Suppressor macrophage (primary cell): ENCODE data around the gene ENG.

ENCODE experiments used
- DNase-seq, 4 experiments: peaks; one replicate each; pipeline ENCODE4 v3.0.0-alpha.2; 2020 to 2022

ENG gene

DNA sequence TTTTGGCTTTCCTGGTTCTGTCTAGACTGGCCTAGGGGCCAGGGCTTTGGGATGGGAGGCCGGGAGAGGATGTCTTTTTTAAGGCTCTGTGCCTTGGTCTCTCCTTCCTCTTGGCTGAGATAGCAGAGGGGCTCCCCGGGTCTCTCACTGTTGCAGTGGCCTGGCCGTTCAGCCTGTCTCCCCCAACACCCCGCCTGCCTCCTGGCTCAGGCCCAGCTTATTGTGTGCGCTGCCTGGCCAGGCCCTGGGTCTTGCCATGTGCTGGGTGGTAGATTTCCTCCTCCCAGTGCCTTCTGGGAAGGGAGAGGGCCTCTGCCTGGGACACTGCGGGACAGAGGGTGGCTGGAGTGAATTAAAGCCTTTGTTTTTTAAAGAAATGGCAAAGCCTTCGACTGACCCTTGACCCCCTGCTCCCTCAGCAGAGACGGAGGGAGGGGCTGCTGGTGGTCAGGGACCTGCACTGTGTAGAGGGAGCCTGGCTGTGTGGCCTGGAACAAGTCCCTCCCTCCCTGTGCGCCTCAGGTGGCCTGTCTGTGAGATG, 40.7 kb downstream of the ENG start:
- DNase-seq, result no peak

DNA sequence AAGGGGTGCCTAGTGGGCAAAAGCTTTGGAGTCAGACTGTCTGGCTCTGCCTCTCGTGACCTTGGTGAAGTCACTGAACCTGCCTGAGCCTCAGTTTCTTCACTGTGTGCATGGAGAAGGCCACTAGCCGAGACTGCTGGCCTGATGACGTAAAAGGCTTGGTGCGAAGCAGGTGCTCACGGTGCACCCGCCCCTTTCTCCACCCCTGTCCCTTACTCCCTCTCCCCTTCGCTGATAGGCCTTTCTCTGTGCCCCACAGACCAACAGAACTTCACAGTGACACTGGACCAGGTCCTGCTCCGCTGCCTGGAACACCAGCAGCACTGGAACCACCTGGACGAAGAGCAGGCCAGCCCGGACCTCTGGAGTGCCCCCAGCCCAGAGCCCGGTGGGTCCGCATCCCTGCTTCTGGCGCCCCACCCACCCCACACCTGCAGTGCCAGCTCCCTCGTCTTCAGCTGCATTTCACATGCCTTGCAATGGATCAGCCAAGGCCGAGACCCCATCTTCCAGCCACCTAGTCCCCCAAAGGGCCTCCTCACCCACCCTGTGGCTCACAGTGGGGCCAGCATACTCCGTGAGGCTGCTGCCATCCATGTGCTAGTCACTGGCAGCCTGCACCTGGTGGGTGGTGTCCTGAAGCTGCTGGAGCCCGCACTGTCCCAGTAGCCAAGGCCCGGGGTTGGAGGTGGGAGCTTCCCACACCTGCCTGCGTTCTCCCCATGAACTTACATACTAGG, 41.4 kb downstream of the ENG start:
- DNase-seq, result no peak

DNA sequence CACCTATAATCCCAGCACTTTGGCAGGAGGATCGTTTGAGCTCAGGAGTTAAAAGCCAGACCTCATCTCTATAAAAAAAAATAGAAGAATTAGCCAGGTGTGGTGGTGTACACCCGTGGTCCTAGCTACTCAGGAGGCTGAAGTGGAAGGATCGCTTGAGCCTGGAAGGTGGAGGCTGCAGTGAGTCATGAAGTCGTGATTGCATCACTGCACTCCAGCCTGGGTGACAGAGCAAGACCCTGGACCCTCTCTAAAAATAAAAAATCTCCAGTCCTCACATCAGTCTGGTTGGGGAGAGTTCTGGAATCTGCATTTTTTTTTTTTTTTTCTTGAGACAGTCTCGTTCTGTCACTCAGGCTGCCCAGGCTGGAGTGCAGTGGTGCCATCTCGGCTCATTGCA, 42.4 kb downstream of the ENG start:
- peak in 1 of 4 experiments; percentile 19 for DNase-seq

DNA sequence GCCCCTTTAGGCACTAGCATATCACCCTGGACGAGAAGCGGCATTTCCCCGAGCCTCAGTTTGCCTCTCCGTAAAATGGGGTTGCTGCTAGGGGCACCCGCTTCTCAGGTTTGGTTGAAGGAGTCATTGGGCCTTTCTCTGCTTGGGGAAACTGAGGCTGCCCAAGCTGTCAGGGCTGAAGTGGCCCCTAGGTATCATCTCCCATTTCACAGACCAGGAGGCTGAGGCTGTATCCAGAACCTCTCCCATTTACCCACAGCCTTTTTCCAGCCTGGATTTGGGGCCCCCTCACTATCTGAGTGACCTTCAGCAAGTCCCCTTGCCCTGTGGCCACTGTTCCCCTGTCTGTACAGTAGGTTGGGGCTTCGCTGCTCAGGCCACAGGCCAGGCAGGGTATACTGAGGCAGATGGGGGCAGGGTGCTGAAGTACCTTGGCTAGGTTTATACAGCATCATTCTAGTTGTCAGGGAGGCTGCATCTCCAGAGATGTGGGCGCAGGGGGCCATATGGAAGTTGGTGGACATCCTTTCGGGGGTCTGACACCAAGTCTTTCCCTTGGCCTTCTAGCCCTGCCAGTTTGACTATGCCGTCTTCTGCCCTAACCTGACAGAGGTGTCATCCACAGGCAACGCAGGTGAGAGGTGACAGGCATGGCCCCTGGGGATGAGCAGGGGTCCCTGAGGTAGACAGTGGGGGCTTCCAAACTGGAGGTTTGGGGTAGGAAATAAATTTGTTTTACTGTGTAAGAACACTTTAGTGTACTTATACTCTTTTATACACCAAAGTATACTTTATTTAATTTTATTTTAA, 43.9 kb downstream of the ENG start:
- no peak for DNase-seq

DNA sequence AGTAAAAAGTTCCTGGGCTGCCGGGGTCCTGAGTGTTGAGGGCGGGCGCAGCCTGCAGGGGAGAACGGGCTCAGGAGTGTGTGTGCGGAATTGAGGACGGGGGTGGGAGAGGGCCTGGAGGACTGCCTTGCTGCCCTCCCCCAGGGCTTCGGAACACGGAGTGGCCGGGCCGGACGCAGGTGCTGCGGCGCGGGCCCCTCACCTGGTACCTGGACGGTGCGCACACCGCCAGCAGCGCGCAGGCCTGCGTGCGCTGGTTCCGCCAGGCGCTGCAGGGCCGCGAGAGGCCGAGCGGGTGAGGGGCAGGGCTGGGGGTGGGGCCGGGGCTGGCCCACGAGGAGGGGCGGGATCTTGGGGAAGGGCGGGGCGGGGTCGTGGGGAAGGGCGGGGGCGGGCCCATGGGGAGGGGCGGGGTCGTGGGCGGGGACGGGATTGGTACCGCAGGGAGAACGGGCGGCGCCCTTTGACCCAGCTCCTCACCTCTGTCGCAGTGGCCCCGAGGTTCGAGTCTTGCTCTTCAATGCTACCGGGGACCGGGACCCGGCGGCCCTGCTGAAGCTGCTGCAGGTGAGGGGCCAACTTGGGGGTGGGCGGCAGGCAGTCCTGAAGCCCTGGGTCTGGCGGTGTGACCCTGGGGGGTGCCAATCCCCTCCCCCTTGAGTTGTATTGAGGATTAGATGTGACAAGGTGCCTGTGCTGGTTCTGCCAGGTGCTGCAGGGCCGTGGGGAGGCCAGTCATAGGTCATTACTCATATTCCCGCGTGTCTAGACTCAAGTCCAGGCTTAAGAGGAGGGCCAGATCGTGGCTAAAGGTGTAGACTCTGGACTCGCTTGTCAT, 44.7 kb downstream of the ENG start:
- no peak for DNase-seq

DNA sequence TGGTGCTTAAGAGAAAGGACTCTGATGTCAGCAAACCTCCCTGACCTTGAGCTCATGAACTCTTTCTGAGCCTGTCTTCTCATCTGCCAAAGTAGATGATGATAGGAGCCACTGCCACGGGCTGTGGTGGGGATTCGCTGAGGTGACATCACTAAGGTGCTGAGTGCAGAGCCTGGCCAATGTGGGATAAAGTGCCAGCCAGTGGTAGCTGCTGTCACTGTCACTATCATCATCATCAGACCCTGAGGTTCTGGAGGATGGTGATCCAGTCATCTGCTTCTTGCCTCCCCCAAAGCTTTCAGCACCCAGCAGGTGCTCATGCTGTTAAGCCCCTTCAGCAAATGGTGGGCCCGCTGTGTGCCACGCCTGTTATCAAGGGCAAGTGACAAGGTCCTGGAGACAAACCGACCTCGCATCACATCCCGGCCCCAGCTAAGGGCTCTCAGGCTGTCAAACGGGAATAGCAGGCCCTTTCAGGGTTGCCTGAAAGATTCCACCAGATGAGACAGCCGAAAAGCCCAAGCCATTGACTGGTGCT, 45.4 kb downstream of the ENG start:
- DNase-seq, result no peak

DNA sequence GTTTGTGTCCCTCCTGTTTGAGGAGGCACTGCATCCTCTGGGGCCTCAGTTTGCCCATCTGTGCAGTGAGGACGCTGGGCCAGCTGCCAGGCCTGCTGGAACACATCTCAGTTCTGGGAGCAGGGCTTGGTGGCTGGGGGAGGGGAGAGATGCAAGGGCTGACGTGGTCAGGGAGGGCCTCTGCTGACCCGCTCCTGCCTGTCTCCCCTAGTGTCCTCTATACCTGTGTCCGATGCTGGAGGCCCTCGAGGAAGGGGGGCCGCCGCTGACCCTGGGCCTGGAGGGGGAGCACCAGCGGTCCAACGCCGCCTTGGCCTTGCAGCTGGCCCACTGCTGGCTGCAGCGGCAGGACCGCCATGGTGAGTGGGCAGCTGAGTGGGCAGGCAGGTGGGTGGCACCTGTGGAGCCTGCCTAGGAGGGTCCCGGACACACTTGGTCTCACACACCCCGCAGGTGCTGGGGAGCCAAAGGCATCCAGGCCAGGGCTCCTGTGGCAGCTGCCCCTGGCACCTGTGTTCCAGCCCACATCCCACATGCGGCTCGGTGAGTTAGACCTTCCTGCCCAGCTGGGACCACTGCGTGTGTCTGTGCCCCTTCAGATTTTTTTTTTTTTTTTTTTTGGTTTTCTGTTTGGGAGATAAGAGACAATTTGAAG, 46.0 kb downstream of the ENG start:
- no peak for DNase-seq

DNA sequence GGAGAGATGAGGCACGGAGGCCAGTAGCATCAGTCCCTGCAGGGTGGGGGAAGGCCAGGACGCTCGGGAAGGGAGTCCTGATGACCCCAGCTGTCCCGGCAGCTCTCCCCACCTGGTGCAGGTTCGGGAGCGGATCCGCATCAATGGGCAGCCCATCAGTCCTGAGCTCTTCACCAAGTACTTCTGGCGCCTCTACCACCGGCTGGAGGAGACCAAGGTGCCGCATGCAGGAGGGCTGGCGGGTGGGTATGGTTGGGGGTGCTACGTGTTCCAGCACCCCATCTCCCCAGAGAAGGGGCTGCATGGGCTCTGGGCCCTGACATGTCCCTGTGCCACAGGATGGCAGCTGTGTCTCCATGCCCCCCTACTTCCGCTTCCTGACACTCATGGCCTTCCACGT, 47.6 kb downstream of the ENG start:
- no peak for DNase-seq

DNA sequence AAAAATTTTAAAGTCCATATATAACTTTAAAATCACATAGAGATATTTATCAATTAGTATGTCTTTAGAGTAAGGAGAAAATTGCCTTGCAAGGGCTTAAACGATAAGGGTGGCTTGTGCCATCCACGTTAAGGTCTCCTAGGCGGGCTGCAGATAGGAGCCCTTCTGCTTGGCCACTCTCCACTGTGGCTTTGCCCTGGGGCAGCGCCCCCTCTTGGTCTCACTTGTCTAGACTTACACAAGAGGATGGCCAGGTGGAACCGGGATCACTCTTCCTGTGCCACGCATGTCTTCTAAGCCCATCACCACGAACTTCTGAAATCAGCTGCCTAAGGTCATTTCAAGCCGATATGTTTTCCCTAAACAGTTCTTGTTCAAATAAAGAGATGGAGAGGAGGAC, 48.8 kb downstream of the ENG start:
- peak in 3 of 4 experiments; percentile 34 to 71 (median 45) for DNase-seq

DNA sequence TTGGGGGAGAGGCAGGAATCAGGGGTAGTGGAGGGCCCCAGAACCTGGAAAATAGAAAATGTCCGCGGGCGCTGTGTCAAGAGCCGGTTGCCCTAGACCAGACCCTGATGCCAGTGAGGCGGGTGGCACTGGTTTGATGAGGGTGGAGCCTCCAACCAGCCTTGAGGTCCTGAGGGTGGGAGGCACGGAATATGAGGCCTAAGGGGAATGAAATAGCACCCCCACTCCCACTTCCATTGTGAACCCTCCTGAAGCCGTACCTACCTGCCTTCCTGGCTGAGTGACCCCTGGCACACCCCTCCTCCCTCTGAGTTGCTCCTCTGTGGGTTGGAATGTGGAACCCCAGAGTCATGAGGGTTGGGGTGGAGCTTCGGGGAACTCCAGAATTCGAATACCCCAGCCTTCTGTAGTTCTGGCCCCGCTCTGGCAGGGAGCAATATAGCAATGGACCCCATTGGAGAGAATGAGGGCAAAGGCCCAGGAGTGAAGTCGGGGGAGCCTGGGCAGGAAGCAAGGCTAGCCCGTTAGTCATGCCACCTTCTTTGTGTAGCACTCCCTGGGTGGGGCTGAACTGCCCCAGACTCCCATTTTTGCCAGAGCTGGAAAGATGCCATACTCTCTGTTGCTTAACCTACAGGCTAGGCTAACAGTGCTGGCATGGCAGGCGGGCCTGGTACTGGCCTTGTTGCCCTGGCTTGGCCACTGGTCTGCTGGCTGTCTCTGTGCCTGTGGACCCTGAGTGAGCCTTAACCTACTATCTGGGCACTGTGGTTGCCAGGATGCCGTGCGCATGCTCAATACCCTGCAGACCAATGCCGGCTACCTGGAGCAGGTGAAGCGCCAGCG, 50.7 kb downstream of the ENG start:
- peak in 3 of 4 experiments; percentile 58 to 75 (median 67) for DNase-seq

DNA sequence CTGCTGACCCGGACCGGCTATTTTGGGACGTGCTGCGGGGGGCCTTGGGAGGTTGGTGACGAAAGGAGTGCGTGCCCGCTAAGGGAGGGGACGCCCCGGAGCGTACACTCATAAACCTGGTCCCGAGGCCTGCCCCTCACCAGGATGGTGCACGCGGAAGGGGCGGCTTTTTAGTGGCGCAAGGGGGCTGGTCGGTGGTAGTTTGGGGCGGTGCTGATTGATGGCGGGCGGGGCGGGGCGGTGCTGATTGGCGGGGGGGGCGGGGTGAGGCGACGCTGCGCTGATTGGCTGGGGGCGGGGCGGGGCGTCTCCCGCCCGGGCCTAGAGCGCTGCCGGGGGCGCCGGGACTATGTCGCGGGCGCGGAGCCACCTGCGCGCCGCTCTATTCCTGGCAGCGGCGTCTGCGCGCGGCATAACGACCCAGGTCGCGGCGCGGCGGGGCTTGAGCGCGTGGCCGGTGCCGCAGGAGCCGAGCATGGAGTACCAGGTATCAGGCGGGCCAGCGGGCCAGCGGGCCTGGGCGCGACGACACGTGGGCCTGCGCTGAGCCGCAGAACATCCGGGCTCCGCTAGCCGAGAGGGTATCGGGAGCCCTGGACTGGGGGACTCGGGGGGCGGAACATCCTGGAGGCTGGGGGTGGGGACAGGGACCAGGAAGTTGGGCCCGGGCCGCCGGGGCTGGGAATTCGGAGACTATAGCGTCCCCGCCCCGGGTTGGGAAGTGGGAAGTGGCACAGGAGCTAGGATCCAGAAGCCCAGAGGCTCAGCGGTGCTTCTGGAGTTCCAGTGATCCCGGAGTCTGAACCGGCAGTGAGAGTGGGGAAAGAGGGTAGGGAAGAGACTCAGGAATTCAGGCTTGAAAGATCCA, 51.6 kb downstream of the ENG start, which contains the start of gene FPGS:
Gene FPGS (plus strand): TSS at position 307 of the 868 bp plus-strand sequence. CDS start 43 bp downstream, at position 350.
- DNase-seq, result peak; percentile 83 to 95 (median 91)

DNA sequence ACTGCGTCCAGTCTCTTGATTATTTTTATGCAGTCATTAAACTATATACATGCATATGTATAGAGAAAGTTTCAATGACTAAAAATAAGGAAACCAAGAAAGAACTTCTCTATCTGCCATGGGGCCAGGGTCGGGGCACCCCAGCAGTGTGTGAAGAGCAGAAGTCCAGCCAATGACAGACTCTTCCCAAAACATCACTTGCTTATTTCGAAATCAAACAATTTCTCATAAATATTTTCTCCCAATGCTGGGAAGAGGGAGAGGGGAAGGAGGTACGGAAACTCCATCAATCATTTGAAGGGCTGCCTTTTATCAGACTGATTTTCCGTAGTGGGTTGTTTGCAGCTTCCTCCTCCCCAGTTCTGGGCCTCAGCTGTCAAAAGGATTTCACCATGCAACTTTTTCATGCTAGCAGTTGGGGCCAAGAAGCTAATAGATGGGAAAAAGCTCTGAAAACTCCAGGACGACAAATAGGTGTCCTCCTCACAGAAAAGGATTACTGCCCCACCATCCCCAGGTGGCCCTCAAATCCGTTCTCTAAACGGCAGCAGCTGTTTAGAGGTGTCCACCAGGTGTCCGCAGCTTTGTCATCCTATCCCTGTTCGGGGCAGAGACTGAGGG, 52.4 kb downstream of the ENG start:
- DNase-seq, result peak; percentile 64 to 84 (median 82)

DNA sequence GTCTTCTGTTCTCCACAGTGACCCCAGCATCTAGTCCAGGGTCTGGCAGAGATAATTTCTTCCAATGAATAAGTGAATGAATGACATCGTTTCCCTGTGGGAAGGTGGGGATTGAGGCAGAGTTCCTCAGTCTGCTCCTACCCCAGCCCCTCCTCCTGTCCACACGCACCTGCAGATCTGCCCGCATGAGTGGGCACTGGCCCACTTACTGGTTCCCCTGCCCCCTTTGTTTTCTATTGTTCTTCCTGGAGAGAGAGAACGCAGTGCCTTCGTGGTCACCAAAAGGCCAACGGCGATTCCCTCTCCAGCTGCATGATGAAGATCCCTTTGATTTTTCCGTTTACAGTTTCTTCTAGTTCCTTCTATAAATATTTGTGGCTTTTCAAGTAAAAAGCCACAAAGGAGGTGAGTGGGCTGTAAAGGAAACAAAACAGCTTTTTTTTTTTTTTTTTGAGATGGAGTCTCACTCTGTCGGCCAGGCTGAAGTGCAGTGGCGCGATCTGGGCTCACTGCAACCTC, 57.5 kb downstream of the ENG start:
- DNase-seq, result peak in 1 of 4 experiments; percentile 51

DNA sequence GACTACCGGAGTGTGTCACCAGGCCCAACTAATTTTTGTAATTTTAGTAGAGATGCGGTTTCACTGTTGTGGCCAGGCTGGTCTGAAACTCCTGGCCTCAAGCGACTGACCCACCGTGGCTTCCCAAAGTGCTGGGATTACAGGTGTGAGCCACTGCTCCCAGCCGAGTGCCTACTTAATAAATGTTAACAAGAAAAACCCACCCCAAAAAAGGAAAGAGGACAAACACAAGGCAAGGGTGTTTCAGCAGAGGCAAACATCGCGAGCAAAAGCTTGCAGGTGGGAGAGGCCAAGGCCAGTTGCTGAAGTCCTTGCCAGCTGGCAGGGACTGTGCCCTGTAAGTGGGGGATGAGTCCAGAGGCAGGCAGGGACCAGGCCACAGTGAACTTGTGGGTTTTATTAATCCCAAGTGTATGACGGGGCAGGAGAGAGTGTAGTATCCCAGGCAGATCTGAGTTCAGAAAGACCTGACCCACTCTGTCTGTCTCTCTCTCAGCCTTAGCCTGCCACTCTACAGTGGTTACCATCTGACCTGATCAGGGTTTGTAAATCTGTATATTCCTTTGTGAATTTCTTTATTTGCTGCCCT, 58.1 kb downstream of the ENG start:
- no peak for DNase-seq

DNA sequence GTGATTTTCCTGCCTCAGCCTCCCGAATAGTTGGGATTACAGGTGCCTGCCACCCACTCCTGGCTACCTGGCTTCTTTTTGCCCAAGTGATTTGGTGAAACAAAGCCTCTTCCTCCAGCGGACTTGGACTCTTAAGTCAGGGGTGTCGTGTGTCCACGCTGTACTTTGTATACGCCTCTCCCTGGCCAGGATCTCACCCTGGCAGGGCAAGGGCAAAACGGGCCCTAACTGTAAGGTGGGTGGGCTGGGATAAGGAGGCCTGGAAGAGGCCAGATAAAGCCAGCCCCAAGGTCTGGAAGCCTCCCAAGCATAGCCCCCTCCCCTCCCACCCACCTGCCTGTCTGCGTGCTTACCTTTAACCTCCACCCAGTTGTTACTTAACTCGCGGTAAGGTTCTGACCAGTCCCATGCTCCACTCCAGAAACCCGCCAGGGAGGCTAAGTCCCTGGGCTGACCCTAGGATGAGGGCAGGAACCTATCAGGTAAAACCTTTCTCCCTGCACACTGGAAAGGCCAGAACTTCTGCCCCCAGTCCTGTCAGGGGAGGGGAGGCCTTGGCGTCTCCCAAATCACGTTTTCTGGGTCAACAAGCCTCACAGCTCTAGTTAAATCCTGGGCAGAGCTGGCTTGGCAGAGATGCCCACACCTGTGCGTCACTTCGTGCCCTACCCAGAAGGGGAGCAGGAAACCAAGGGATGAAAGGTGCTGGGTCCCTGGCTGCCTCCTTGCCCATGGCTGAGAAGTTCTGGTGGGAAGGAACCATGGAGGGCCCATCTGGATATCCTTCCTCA, 60.3 kb downstream of the ENG start:
- DNase-seq, result no peak

DNA sequence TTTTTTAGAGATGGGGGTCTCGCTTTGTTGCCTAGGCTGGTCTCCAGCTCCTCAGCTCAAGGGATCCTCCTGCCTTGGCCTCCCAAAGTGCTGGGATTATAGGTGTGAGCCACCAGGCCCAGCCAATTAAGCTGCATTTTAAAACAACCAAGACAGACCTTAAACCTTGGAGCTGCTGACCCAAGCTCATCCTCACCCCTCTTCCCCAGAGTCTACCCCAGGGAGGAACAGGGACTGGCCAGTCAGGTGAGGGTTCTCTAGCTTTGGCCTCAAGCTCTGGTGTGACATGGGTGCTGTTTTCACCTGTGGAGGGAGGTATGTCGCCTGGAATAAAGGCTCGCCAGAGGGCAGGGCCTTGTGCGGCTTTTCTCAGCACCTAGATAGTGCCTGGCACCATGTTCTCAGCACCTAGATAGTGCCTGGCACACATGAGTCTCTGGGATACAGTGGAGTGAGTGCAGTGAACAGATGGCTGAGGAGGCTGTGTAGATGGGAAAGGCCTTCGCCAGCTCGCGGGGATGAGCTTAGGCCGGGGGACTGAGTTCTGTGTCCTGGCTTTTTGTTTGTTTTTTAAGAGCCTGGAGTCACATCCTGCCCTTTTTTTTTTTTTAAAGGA, 61.3 kb downstream of the ENG start:
- DNase-seq, result peak in 1 of 4 experiments; percentile 1

DNA sequence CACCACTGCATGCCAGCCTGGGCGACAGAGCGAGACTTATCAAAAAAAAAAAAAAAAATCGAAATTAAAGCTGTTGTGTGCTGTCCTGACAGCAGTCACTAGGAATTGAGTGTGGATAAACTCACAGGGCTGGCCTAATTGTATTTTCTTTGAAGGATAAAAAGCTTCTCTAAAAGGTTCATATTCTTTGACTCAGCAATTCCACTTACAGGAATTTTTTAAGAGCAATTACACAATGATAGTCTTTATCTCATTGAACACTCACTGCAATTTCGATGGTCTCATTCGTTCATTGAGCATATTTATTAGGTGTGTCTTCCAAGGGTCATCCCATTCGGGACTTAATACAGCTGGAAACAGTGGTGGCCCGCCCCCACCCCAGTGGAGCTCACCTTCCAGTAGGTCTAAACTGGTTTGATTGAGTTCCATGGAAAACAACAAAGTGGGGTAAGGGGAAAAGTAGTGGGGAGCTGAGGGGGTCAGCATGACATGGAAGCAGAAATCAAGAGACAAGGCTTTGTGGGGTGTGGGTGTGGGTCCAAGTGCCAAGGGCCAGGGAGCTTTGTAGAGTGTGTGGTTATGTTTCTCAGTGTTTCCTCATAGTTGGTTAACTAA, 61.9 kb downstream of the ENG start:
- DNase-seq, result no peak
